Osteoblast (primary cell): ENCODE measurements around the gene TTLL13. TPM values are rescaled to one million over a fixed set of nuclear protein-coding genes. Genes with fewer than 3 reads are reported as not detected.
A peak's percentile ranks its signal among the peaks of the same experiment; 100 is the strongest.

ENCODE experiments used
- DNase-seq: peaks from one replicate; pipeline ENCODE4 v3.0.0; 2011; ENCODE audit warnings: low spot score, mixed read lengths; ENCODE audit not compliant: insufficient read length; ENCODE audit errors: missing footprints
- H2AFZ ChIP-seq: 2 replicates; pipeline ENCODE4 v1.6.0; 2011; ENCODE audit warnings: mild to moderate bottlenecking, low read length
- H3K27ac ChIP-seq: 2 replicates; pipeline ENCODE4 v1.5.1; 2011; ENCODE audit warnings: mild to moderate bottlenecking, low read depth, low read length, moderate library complexity
- H3K27me3 ChIP-seq: 2 replicates; pipeline ENCODE4 v1.6.0; 2012; ENCODE audit warnings: mild to moderate bottlenecking, control low read depth, inconsistent platforms, low read length, moderate library complexity; ENCODE audit not compliant: insufficient read depth
- H3K36me3 ChIP-seq: 2 replicates; pipeline ENCODE4 v1.5.1; 2011; ENCODE audit warnings: mild to moderate bottlenecking, low read length, control low read depth, moderate library complexity; ENCODE audit not compliant: insufficient read depth
- H3K4me1 ChIP-seq: 2 replicates; pipeline ENCODE4 v1.5.1; 2011; ENCODE audit warnings: mild to moderate bottlenecking, low read length, control low read depth, moderate library complexity; ENCODE audit not compliant: insufficient read depth
- H3K4me2 ChIP-seq: 2 replicates; pipeline ENCODE4 v1.6.0; 2011; ENCODE audit warnings: mild to moderate bottlenecking, low read length; ENCODE audit not compliant: insufficient read depth
- H3K4me3 ChIP-seq: fragments of 200-600 bp; sonication (generic); 3 replicates; pipeline ENCODE4 v1.5.1; 2012; ENCODE audit warnings: mild to moderate bottlenecking, low read length, inconsistent platforms; ENCODE audit not compliant: insufficient read depth
- H3K79me2 ChIP-seq: 2 replicates; pipeline ENCODE4 v1.6.0; 2012; ENCODE audit warnings: mild to moderate bottlenecking, low read length, control low read depth, inconsistent platforms; ENCODE audit not compliant: insufficient read depth
- H3K9me3 ChIP-seq: 2 replicates; pipeline ENCODE4 v1.5.1; 2011; ENCODE audit warnings: low read depth, low read length, control low read depth
- H4K20me1 ChIP-seq: 2 replicates; pipeline ENCODE4 v1.6.0; 2012; ENCODE audit warnings: mild to moderate bottlenecking, low read length, control low read depth; ENCODE audit not compliant: insufficient read depth
- CTCF ChIP-seq: IDR thresholded peaks from 2 replicates; pipeline ENCODE4 v1.5.1; 2011; ENCODE audit warnings: mild to moderate bottlenecking, low read depth, low read length, moderate library complexity; ENCODE audit errors: extremely low read depth
- total RNA-seq: library from RNA; depleted of rRNA; stranded (reverse); fragments of >200 nt; gene quantifications from 2 replicates; pipeline ENCODE4 v1.2.3, GENCODE V29; 2012

The TTLL13 gene
- total RNA-seq, 1 donor, result under 0.01 TPM

GRCh38 chr15:90239371-90239770 is 10.0 kb upstream of the TTLL13 start:
- H3K79me2 ChIP-seq, result no peaks in the 10 kb centered on the region
- no peak for DNase-seq
- peaks cover 6% of the 10 kb centered on the region for H3K4me1 ChIP-seq
- H3K4me3 ChIP-seq, result no peak overlapping the region
- H4K20me1 ChIP-seq, result no peaks in the 10 kb centered on the region
- no peak overlapping the region for H3K27ac ChIP-seq
- H3K36me3 ChIP-seq, result peaks cover 15% of the 10 kb centered on the region
- H3K27me3 ChIP-seq, result no peaks in the 10 kb centered on the region
- no peak overlapping the region for H2AFZ ChIP-seq
- TF ChIP-seq CTCF, result no peak
- no peak overlapping the region for H3K4me2 ChIP-seq
- no peaks in the 10 kb centered on the region for H3K9me3 ChIP-seq

GRCh38 chr15:90240856-90241255 is 8.5 kb upstream of the TTLL13 start:
- H3K36me3 ChIP-seq, result peaks cover 15% of the 10 kb centered on the region
- H4K20me1 ChIP-seq, result no peaks in the 10 kb centered on the region
- H3K9me3 ChIP-seq, result no peaks in the 10 kb centered on the region
- no peak overlapping the region for H3K27ac ChIP-seq
- H2AFZ ChIP-seq, result no peak overlapping the region
- no peak for DNase-seq
- no peak overlapping the region for H3K4me3 ChIP-seq
- H3K4me1 ChIP-seq, result no peaks in the 10 kb centered on the region
- H3K4me2 ChIP-seq, result no peak overlapping the region
- no peaks in the 10 kb centered on the region for H3K79me2 ChIP-seq
- TF ChIP-seq CTCF, result no peak
- no peaks in the 10 kb centered on the region for H3K27me3 ChIP-seq

- no peaks in the 10 kb centered on the region for H3K79me2 ChIP-seq
- no peak overlapping the region for H3K4me2 ChIP-seq
- no peak for TF ChIP-seq CTCF
- H3K36me3 ChIP-seq, result peaks cover 15% of the 10 kb centered on the region
- H3K27ac ChIP-seq, result no peak overlapping the region
- no peaks in the 10 kb centered on the region for H3K9me3 ChIP-seq
- no peaks in the 10 kb centered on the region for H3K4me1 ChIP-seq
- no peak overlapping the region for H2AFZ ChIP-seq
- H3K27me3 ChIP-seq, result no peaks in the 10 kb centered on the region
- no peak overlapping the region for H3K4me3 ChIP-seq
- no peaks in the 10 kb centered on the region for H4K20me1 ChIP-seq
- no peak for DNase-seq
Measured at GRCh38 chr15:90241343-90242192, 7.8 kb upstream of the TTLL13 start.

GRCh38 chr15:90243943-90244639 is 5.3 kb upstream of the TTLL13 start:
- H4K20me1 ChIP-seq, result no peaks in the 10 kb centered on the region
- H3K27ac ChIP-seq, result no peak overlapping the region
- H3K4me3 ChIP-seq, result no peak overlapping the region
- no peaks in the 10 kb centered on the region for H3K27me3 ChIP-seq
- no peak for TF ChIP-seq CTCF
- H2AFZ ChIP-seq, result no peak overlapping the region
- H3K36me3 ChIP-seq, result peaks cover 5% of the 10 kb centered on the region
- peaks cover 4% of the 10 kb centered on the region for H3K4me1 ChIP-seq
- H3K4me2 ChIP-seq, result no peak overlapping the region
- H3K9me3 ChIP-seq, result no peaks in the 10 kb centered on the region
- no peaks in the 10 kb centered on the region for H3K79me2 ChIP-seq
- DNase-seq, result peak; percentile 43
